NCI-H2227 treated with DMSO at 0.1 percent for 48 hours (cell line): ENCODE results near the gene ABCB6.
"Not testable (repeated sequence)": the region's sequence is repeated elsewhere in the genome, so short reads cannot be mapped to it uniquely, and the experiment has no call there.

ENCODE experiments used
- DNase-seq: peaks from one replicate; lab custom pipeline; 2025; lab: John Stamatoyannopoulos, UW

ABCB6 gene

DNA sequence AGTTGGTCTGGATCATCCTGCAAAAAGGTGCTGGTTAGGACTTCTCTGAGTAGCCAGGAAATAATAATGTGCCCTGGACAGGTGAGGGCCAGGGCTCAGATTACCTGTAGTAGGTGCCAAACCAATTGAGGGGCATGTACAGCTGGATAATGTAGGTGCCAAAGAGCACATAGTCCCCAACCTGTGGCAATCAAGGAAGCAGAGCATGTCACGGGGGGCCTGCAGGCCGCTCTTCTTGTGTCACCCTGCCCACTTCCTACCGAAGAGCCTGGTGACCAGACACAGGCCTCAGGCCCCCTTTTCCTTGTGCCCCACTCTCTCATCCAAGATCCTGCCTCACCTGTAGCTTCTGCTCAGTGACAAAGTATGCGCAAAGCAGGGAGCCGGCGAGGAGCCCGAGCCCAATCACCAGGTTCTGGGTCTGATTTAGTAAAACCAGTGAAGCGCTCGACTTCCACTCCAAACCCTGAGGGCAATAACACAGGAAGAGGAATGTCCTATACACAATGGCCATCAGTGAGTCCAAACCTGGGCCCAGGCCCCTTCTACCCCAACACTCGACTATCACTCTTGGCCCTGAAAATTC, 5.2 kb downstream of the ABCB6 start:
- no peak for DNase-seq

DNA sequence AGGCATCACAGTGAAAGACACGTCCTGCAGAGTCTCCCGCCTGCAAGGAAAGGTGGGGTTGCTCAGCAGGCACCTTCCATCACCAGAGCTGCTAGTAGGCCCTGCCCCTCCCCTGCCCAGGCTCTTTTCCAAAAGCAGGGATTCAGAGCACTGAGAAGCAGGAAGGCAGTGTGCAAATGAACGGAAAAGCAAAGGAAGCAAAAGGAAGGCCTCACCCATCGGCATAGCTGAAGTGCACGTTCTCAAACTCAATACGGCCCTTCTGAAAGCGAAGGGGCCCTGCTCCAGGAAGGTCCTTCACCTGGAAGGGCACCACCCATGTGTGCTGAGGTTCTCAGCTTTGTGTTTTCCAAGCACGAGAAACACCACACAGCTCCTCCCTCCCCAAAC, 5.7 kb downstream of the ABCB6 start:
- DNase-seq, result no peak

DNA sequence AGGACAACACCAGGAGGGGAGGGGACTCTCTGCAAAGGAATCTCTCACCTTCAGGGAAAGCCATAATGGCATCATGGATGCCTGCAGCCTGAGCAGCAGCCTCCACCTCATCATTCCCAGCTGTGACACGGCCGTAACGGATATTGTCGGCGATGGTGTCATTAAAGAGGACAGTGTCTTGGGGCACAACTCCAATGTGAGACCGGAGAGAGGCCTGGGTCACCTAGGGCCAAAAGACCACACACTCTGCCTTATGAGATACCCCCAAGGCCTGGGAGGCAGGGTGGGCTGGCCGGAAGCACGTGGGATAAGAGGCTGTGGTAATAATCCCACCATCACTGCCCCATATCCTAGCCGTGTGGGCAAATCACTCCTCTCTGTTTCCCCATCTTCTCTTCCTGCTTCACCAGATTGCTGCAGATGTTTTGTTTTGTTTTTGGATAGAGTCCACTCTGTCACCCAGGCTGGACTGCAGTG, 7.8 kb downstream of the ABCB6 start:
- DNase-seq, result no peak

DNA sequence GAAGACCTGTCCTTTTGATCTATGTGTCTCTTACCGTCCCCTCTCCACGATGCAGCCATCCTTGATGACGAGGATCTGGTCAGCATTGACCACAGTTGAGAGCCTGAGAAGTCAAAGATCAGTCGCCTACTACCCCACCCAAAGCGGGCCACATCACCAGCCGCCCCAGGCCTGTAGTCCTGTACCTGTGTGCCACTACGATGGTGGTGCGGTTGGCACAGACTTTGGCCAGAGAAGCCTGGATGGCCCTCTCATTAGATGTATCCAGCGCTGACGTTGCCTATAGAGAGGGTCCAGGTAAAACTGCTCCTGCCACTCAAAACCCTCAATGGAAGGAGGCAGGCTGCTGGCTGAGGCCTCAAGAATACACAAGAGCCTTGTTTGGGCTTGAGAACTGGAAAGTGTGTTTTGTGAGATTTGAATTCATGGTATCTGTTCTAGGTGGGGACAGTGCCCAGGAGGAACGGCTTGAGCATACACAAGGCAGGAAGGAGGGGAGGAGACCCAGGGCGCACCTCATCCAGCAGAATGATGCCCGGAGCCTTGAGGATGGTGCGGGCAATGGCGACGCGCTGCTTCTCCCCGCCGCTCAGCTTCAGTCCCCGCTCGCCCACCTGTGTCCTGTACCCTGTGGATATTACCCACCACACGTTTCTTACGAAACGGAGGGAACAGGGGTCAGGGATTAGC, 8.4 kb downstream of the ABCB6 start:
- no peak for DNase-seq

DNA sequence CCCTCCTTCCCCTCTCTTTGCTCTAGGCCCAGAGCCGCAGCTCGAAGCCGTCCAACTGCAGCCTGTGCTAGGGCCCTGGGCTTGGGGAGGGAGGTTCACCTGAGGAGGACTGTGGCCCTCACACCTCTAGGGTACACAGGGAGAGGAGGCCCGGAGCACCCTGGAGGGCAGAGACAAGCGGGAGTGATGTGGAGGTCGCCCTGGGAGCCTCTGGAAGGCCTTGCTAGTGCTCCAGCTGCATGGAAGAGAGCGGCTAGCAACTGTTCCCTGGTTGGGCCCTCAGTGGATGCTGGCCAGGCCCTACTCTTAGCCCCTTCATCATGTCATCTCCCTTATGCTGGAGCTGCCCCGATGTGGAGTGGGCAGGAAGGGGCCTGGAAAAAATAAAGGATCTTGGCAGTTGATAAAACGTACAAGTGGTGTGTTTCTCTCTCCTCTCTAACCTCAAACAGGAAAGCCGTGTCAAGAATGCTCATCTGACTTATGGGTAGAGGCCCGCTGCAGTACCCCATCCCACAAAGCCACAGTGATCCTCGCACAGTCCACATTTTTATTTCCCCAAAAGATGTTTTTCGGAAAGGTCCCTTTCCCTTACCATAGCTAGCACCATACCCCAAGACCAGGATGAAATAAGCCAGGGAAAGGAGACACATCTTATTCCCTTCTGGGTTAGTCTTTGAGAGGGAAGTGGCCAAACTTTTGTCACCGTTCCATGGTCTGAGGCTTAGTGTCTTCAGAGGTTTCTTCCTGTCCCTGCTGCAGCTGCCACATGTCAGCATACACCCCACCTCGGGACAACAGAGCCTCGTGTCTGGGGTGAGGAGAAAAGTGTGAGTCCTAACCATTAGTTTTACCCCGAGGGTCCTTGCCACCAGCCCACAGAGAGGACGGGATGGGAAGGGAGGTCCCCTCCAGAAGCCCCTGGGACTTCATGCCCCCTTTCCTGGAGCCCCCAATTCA, 9.2 kb downstream of the ABCB6 start:
- DNase-seq, result no peak

DNA sequence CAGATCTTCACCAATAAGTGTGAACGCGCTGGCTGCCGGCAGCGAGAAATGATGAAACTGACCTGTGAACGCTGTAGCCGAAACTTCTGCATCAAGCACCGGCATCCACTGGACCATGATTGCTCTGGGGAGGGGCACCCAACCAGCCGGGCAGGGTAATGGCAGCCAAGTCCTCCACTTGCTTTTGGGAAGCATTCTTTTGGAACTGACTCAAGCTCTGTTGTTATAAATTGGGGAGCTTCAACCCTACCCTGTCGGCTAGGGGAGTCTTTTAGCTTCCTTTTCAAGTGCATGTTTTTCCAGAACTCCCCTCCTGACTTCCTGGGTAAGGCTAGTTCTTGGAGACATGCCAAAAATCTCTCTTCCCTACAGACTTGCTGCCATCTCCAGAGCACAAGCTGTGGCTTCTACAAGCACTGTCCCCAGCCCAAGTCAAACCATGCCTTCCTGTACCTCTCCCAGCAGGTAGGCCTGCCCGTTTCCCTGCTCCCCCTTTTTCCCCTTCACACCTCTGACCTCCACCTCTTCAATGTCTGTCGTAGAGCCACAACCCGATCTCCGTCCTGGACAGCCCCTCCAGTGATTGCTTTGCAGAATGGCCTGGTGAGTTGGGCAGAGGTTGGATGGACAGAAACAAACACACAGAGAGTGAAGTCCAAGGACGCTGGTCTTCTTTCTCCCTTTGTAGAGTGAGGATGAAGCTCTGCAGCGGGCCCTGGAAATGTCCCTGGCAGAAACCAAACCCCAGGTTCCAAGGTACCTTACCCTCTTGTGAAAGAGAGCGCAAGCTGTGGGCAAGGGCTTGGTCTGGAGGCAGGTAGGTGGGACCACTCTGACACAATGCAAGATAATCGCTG, 10.6 kb downstream of the ABCB6 start:
- peak; percentile 45 for DNase-seq

DNA sequence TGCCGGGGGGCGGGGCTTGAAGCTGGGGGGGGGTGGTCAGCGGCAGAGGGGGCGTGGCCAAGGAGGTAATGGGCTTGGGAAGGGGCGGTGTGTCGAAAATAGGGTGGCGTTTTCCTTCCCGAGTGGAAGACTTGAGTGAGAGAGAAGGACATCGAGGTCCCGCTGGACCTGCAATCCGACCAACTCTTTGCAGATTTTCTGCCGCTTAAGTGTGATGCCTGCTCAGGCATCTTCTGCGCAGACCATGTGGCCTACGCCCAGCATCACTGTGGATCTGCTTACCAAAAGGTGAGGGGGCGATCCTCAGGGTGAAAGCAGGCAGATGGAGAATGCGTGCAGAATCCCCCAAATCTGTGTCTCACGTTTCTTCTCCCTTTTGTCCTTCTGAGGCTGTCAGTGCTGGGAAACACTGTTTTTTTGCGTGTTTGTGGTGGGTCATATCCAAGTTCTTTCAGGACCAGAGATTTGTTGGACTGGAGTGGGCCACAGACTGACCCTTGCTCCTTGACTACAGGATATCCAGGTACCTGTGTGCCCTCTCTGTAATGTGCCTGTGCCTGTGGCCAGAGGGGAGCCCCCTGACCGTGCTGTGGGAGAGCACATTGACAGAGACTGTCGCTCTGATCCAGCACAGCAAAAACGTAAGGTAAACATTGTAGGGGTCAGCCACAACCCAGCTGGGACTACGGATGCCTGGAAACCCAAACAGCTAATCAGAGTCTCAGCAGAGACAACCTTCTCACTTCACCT, 11.4 kb downstream of the ABCB6 start:
- DNase-seq, result no peak

DNA sequence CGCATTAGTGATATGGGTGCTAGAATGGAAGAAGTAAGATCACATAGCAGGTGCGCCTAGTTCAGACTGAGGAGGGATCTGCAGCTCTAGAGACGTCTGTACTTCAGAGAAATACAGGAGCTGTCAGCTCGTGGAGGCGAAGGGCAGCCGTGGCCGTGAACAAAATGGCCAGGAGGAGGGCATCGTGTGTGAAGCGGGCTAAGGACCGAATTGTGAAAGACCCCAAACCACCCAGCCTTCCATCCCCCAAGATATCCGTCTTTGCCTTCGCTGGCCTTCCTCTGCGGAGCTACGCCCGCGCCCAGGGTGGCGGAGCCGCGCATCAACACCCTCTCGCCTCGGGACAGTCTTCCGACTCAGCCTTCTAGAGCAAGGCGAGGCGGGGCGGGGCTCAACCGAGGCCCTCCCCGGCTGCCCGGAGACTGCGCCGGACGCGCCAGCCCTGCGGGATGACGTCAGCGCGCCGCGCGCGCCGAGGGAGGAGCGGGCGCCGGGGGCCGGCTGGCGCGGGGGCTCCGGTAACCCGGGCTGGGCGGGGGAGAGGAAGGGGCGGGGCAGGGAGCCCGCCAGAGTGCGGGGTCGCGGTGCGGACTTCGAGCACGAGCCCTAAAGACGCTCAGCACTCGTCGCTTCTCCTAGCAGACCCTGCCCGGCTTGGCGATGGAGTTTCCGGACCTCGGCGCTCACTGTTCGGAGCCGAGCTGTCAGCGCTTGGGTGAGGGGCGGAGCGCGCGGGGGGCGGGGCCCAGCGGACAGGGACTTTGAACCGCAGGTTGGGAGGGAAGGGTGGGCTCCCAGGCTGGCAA, 12.2 kb downstream of the ABCB6 start, which contains the start of gene ZFAND2B:
Gene ZFAND2B (plus strand): TSS at position 455 of the 806 bp plus-strand sequence. CDS start 206 bp downstream, at position 661.
- DNase-seq, result peak; percentile 96

DNA sequence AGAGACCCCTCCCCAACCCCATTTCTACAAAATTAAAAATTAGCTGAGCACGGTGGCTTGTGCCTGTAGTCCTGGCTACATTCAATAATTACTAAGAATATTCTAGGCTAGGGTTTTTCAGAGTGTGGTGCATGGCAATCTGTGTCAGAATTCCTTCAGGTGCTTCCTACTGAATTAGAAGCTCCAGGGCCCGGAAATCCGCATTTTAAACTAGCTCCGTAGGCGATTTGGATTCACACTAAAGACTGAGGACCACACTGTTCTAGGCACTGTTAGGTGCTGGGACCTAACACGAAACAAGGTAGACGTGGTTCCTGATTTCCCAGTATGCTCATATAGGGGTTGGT, 12.8 kb downstream of the ABCB6 start:
- no peak for DNase-seq

DNA sequence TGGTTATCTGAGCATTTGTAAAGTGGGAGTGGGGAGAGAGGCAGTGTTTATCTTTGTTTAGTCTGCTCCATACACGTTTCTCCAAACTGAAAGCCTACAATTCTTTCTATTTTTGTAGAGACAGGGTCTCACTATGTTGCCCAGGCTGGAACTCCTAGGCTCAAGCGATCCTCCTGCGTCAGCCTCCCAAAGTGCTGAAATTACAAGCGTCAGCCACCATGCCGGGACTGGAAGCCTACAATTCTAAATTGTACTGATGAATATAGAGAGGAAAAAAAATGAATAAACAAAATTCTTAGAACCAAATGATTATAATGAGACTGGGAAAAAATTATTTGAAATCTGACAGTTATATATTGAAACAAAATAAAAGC, 13.6 kb downstream of the ABCB6 start:
- DNase-seq, result no peak

DNA sequence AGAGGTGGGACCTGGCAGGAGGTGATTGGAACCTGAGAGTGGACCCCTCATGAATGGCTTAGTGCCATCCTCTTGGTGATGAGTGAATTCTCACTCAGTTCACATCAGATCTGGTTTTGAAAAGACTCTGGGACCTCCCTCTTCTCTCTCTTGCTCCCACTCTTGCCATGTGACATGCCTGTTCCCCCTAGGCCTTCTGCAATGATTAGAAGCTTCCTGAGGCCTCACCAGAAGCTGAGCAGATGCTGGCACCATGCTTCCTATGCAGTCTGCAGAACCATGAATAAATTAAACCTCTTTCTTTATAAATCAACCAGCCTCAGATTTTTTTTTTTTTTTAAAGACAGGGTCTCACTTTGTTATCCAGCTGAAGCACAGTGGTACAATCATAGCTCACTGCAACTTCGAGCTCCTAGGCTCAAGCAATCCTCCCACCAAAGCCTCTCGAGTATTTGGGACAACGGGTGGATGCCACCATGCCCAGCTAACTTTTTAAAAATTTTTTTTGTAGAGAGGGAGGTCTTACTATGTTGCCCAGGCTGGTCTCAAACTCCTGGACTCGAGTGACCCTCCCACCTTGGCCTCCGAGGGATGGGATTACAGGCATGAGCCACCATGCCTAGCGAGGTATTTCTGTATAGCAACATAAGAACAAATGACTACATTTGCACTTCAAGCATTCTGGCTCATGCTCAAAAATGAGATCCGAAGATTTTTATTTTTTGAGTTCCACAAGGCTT, 14.2 kb downstream of the ABCB6 start:
- DNase-seq, result no peak

DNA sequence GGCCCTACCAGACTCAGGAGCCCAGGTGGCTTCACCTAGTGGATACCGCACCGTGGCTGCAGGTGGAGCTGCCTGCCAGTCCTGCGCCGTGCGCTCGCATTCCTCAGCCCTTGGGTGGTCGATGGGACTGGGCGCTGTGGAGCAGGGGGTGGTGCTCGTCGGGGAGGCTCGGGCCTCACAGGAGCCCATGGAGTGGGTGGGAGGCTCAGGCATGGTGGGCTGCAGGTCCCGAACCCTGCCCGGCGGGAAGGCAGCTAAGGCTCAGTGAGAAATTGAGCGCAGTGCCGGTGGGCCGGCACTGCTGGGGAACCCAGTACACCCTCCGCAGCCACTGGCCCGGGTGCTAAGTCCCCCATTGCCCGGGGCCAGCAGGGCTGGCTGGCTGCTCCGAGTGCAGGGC, 17.4 kb downstream of the ABCB6 start:
- not testable (repeated sequence) for DNase-seq

DNA sequence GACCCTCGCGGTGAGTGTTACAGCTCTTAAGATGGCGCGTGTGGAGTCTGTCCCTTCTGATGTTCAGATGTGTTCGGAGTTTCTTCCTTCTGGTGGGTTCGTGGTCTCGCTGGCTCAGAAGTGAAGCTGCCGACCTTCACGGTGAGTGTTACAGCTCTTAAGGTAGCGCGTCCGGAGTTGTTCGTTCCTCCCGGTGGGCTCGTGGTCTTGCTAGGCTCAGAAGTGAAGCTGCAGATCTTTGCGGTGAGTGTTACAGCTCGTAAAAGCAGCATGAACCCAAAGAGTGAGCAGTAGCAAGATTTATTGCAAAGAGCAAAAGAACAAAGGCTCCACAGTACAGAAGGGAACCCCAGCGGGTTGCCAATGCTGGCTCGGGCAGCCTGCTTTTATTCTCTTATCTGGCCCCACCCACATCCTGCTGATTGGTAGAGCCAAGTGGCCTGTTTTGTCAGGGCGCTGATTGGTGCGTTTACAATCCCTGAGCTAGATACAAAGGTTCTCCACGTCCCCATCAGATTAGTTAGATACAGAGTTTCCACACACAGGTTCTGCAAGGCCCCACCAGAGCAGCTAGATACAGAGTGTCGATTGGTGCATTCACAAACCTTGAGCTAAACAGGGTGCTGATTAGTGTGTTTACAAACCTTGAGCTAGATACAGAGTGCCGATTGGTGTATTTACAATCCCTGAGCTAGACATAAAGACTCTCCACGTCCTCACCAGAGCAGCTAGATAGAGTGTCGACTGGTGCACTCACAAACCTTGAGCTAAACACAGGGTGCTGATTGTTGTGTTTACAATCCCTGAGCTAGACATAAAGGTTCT, 18.0 kb downstream of the ABCB6 start:
- DNase-seq, result not testable (repeated sequence)

DNA sequence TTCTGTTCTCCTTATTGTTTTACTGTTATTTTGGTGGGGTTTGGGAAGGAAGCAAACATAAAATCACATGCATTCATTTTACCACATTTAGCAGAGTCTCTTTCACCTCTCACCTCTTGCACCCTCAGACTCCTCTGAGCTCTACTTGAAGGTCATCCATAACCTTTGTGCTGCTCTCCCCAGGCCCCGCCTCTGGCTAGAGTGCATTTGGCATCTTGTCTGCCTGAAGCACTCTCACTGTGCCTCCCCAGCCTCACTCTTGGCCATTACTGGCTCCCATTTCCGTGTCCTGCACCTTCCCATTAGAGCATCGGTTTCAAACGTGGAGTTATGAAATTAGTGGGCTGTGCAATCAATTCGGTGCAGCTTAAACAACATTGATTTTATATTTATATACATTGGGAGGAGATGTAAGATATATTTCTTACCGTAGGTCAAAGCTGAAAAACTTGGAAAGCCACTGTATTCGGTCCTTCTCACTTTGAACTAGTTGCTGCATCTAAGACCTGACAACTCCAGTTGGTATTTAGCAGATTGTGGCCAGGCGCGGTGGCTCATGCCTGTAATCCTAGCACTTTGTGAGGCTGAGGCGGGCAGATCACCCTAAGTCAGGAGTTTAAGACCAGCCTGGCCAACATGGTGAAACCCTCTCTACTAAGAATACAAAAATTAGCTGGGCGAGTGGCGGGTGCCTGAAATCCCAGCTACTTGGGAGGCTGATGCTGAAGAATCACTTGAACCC, 19.1 kb downstream of the ABCB6 start:
- no peak for DNase-seq

DNA sequence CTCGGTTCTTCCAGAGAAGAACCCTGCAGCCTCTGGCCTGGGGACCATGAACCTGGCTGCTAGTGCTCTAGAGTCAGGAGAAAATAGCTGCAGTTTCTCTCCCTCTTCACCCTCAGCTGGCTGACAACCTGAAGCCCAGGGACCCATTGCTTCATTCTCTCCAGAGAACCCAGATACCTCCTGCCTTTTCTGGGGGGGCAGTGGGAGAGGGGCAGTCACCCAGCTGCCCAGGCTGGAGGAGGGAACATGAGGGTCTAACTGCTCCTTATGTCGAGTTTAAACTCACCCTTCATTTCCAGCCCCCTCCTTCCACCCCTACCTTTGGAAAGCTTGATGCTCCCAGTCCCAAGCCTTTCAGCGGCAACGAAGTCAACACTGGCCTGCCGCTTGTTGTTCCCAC, 19.8 kb downstream of the ABCB6 start:
- DNase-seq, result no peak

DNA sequence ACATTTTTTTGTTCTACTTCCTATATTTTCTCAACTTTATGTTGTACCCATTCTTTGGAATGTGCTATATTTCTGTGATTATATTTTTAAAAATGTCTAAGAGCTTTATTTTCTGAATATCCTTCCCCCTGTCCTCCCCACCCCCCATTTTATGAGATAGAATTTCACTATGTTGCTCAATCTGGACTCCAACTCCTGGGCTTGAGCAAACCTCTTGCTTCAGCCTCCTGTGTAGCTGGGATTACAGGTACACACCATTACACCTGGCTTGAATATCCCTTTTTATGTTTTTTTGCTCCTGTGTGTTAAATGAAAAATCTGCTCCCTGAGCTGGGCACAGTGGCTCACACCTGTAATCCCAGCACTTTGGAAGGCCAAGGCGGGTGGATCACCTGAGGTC, 21.4 kb downstream of the ABCB6 start:
- DNase-seq, result no peak

DNA sequence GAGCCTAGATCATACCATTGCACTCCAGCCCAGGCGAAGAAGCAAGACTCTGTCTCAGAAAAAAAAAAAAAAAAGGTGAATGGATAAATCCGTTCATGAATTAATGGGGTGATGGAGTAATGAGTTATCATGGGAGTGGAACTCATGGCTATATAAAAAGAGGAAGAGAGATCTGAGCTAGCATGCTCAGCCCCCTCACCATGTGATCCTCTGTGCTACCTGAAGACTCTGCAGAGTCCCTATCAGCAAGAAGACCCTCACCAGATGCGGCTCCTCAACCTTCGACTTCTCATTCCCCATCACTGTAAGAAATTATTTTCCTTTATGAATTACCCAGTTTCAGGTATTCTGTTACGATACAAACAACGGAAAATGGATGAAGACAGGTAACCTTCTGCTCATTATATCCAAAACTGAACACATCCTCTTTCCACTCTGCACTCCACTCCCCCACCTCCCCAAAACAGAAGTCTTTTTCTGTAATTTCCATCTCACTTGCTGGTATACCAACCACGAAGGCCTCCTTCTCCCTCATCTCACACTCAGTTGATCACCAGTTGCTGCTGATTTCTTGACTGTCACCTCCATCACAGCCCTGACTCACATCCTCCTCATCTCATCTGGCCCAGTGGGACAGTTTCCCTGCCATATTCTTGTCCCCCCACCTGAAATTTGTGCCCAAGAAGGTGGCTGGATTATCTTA, 31.9 kb downstream of the ABCB6 start:
- DNase-seq, result no peak
